ENCODE results near the gene JARID2. TPM values are rescaled to one million over a fixed set of nuclear protein-coding genes. Genes with fewer than 3 reads are reported as not detected.

The JARID2 gene
- total and polyA plus RNA-seq, 11 donors: 3.5 to 12.2 (median 7.5) TPM

DNA sequence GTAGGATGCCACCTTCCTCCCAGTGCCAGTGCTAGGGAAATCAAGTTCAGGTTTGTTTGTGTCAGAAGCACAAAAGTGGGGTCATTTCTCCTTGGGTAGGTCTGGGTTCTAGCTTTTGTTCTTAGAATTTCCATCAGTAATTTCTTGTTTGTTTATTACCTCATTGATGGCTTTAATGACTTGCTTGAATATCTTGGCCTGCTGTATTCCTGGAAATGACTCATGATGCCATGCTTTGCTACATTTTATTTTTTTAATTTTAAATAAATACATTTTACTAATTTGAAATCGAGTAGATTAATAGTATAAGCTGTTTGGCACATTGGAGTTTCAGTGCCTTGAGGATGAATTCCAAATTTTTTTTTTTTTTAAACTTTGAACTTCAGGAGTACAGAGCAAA is 189.6 kb downstream of the JARID2 start:
- peaks cover 7 to 86% (median 51%) of the 10 kb centered on the region in 12 donors for H3K4me1 ChIP-seq
- H3K4me3 ChIP-seq: no peak overlapping the region
- whole genome bisulfite sequencing, 4 donors: 66 to 89% (median 71%) methylated on average over 1 of the region's 1 CpG
- H3K9me3 ChIP-seq: peaks cover 0 to 15% (median 9%) of the 10 kb centered on the region in 12 donors
- H3K36me3 ChIP-seq: no peaks in the 10 kb centered on the region
- no peak overlapping the region for H3K27ac ChIP-seq
- no peak for DNase-seq
- intact Hi-C loops (cut with DNase I): loop anchor here in 3 of 10 donors (5.0 kb wide), 1 partner anchor 33 kb away; no protein-coding TSS in a partner anchor
- ATAC-seq: no peak
- TF ChIP-seq POLR2A (IDR thresholded peaks at IDR 0.05): no peak
- TF ChIP-seq, protein P1, sequence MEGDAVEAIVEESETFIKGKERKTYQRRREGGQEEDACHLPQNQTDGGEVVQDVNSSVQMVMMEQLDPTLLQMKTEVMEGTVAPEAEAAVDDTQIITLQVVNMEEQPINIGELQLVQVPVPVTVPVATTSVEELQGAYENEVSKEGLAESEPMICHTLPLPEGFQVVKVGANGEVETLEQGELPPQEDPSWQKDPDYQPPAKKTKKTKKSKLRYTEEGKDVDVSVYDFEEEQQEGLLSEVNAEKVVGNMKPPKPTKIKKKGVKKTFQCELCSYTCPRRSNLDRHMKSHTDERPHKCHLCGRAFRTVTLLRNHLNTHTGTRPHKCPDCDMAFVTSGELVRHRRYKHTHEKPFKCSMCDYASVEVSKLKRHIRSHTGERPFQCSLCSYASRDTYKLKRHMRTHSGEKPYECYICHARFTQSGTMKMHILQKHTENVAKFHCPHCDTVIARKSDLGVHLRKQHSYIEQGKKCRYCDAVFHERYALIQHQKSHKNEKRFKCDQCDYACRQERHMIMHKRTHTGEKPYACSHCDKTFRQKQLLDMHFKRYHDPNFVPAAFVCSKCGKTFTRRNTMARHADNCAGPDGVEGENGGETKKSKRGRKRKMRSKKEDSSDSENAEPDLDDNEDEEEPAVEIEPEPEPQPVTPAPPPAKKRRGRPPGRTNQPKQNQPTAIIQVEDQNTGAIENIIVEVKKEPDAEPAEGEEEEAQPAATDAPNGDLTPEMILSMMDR (IDR thresholded peaks at IDR 0.05): no peak
- H3K27me3 ChIP-seq: no peaks in the 10 kb centered on the region

DNA sequence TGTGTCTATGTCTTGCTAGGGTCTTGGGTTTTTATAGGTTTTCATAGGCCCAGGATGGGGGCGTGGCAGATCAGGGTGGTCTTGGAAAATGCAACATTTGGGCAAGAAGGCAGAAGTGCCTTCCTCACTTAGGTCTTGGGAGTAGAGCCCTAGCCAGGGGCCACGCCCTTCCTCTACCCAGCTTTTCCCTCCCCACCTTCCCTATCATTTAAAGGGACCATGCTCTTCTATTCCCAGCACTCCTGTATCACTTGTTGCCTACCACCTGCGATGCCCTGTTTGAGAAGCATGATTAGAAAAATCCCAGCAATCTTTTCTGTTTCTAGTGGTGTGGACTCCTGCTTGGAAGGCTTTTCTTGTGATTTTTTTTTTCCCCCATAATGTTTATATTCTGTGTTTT is 190.6 kb downstream of the JARID2 start:
- DNase-seq (no peak), ATAC-seq (no peak)
- no peak overlapping the region for H3K4me3 ChIP-seq
- peaks cover 0 to 15% (median 9%) of the 10 kb centered on the region in 12 donors for H3K9me3 ChIP-seq
- no peaks in the 10 kb centered on the region for H3K36me3 ChIP-seq
- TF ChIP-seq, protein P1 (IDR thresholded peaks at IDR 0.05): no peak
- no peak for TF ChIP-seq POLR2A (IDR thresholded peaks at IDR 0.05)
- H3K27me3 ChIP-seq: no peaks in the 10 kb centered on the region
- peaks cover 7 to 86% (median 49%) of the 10 kb centered on the region in 12 donors for H3K4me1 ChIP-seq
- no peak overlapping the region for H3K27ac ChIP-seq
- 94 to 97% (median 96%) methylated on average over 3 of the region's 3 CpGs for WGBS, 4 donors
- intact Hi-C loops (cut with DNase I): loop anchor here in 3 of 10 donors (5.0 kb wide), 1 partner anchor 34 kb away; no protein-coding TSS in a partner anchor

DNA sequence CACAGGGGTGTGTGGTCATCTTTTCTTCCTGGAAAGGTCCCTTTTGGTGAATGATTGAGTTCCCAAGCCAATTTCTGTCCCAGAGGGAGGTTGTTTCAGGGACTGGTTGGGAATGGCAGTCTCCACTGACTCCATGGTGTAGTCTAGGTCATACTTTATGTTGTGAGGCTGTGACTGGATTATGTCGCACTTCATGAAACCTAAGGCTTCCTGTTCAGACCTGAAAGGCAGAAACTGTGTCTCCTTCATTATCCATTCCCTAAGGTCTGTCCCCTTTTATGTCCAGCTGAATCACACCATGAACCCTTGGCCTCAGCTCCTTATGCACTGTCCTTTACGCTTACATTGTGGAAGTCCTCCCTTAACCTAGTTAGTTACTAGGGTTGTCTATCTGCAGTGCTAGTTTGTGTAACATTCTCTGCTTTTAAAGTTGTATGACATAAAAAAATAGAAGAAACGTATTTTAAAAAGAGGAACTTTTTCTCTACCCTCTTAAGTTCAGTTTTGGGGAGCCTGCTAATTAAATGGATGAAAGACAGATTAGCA is 191.3 kb downstream of the JARID2 start:
- H3K4me3 ChIP-seq: no peak overlapping the region
- DNase-seq (no peak), ATAC-seq (no peak)
- H3K27me3 ChIP-seq: no peaks in the 10 kb centered on the region
- no peaks in the 10 kb centered on the region for H3K36me3 ChIP-seq
- intact Hi-C loops (cut with DNase I): loop anchor here in 3 of 10 donors (5.0 kb wide), 1 partner anchor 35 kb away; no protein-coding TSS in a partner anchor
- peaks cover 7 to 86% (median 49%) of the 10 kb centered on the region in 12 donors for H3K4me1 ChIP-seq
- WGBS, 4 donors: 88 to 95% (median 91%) methylated on average over 3 of the region's 3 CpGs
- peaks cover 0 to 15% (median 9%) of the 10 kb centered on the region in 12 donors for H3K9me3 ChIP-seq
- H3K27ac ChIP-seq: no peak overlapping the region
- TF ChIP-seq, protein P1 (IDR thresholded peaks at IDR 0.05): no peak
- TF ChIP-seq POLR2A (IDR thresholded peaks at IDR 0.05): no peak

DNA sequence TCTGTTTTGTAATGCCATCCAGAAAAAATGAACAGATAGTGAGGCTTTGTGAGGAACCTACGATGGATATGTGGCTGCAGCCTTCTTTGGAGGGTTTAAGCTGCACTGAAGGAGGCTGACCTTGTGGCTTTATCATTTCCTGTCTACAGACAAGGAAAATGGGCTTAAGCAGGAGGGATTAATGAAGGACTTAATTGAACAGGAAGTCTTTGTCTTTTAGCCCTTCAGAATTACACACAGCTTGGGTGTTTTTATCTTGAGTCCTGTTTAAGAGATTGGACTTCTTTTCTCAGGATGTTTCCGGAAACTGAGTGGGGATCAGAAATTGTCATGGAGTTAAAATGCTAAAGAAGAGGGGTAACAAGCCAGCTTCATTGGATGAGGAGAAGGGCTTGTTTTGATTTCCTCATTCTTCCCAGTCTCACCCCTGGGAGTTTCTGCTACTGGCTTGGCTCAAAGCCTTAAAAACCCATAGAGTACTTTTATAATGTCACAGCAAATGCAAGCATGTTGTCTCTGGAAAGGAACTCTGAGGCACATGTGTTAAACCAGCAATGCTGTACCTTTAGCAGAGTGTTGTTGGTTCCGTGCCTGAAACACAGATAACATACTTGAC is 193.6 kb downstream of the JARID2 start:
- H3K4me3 ChIP-seq: no peak overlapping the region
- DNase-seq (no peak), ATAC-seq (peak in 1 of 4 donors; percentile 22)
- H3K9me3 ChIP-seq: peaks cover 0 to 11% (median 9%) of the 10 kb centered on the region in 12 donors
- peak overlapping the region in 4 of 12 donors; percentile 11 to 18 (median 14) for H3K27ac ChIP-seq
- peaks cover 0 to 88% (median 50%) of the 10 kb centered on the region in 12 donors for H3K4me1 ChIP-seq
- intact Hi-C loops (cut with DNase I): loop anchor here (5.0 kb wide), 10 partner anchors 37 to 1517 kb away; partner anchors contain the start of genes JARID2 (in 5 of the 10) and RNF182 (in 1 of the 10)
- no peaks in the 10 kb centered on the region for H3K27me3 ChIP-seq
- no peaks in the 10 kb centered on the region for H3K36me3 ChIP-seq
- TF ChIP-seq POLR2A (IDR thresholded peaks at IDR 0.05): no peak
- TF ChIP-seq, protein P1 (IDR thresholded peaks at IDR 0.05): no peak
- 40 to 50% (median 48%) methylated on average over 3 of the region's 3 CpGs for WGBS, 4 donors

All from heart left ventricle (tissue), 16 donors.